GM12892 (cell line): ENCODE measurements around the gene TBCB.
A peak's percentile ranks its signal among the peaks of the same experiment; 100 is the strongest.

Experiments
- DNase-seq: peaks from one replicate; pipeline ENCODE4 v3.0.0; 2011; ENCODE audit not compliant: insufficient read length
- FAIRE-seq: peaks from 2 replicates; lab custom pipeline; 2011; peaks lifted over from hg19 to GRCh38; lab: Jason Lieb, UNC
- POLR2A ChIP-seq: IDR thresholded peaks from 2 replicates; pipeline ENCODE4 v1.6.1; 2011; ENCODE audit warnings: low read depth, low read length, control low read depth
- POLR2AphosphoS5 ChIP-seq: IDR thresholded peaks from 2 replicates; pipeline ENCODE4 v1.6.1; 2011; ENCODE audit warnings: low read depth, low read length, control low read depth
- TAF1 ChIP-seq: IDR thresholded peaks from 2 replicates; pipeline ENCODE4 v1.6.1; 2011; ENCODE audit warnings: low read depth, mild to moderate bottlenecking, control low read depth, low read length, borderline replicate concordance

Gene TBCB

GRCh38 chr19:36140304-36141038 is 25.2 kb downstream of the TBCB start:
- TF ChIP-seq POLR2AphosphoS5: no peak
- TF ChIP-seq POLR2A: peak; percentile 54; the same call in 1 of the 2 replicates
- no peak for TF ChIP-seq TAF1
- peak; percentile 72 for DNase-seq
- FAIRE-seq: no peak

- no peak for TF ChIP-seq TAF1
- TF ChIP-seq POLR2A: no peak
- no peak for TF ChIP-seq POLR2AphosphoS5
- DNase-seq (peak; percentile 86), FAIRE-seq (peak; percentile 92)
Observed at GRCh38 chr19:36141039-36141927, 26.0 kb downstream of the TBCB start.

GRCh38 chr19:36142046-36142445 is 26.8 kb downstream of the TBCB start:
- TF ChIP-seq POLR2AphosphoS5 (no peak), TAF1 (no peak), POLR2A (no peak)
- FAIRE-seq (no peak), DNase-seq (no peak)

GRCh38 chr19:36142496-36142895 is 27.2 kb downstream of the TBCB start:
- TF ChIP-seq POLR2AphosphoS5 (no peak), POLR2A (no peak), TAF1 (no peak)
- no peak for DNase-seq
- FAIRE-seq: no peak

- FAIRE-seq (no peak), DNase-seq (no peak)
- TF ChIP-seq POLR2AphosphoS5: no peak
- no peak for TF ChIP-seq TAF1
- no peak for TF ChIP-seq POLR2A
Observed at GRCh38 chr19:36144624-36145023, 29.4 kb downstream of the TBCB start.

- FAIRE-seq (no peak), DNase-seq (no peak)
- TF ChIP-seq TAF1: no peak
- no peak for TF ChIP-seq POLR2AphosphoS5
- no peak for TF ChIP-seq POLR2A
Observed at GRCh38 chr19:36149673-36150406, 34.6 kb downstream of the TBCB start.

- no peak for DNase-seq
- no peak for TF ChIP-seq TAF1
- no peak for TF ChIP-seq POLR2A
- no peak for TF ChIP-seq POLR2AphosphoS5
- FAIRE-seq: no peak
Observed at GRCh38 chr19:36150586-36150985, 35.3 kb downstream of the TBCB start.

GRCh38 chr19:36151144-36152018 is 36.1 kb downstream of the TBCB start:
- DNase-seq (no peak), FAIRE-seq (no peak)
- no peak for TF ChIP-seq POLR2AphosphoS5
- TF ChIP-seq POLR2A: no peak

- TF ChIP-seq POLR2A: no peak
- no peak for TF ChIP-seq TAF1
- no peak for TF ChIP-seq POLR2AphosphoS5
- DNase-seq (no peak), FAIRE-seq (no peak)
Observed at GRCh38 chr19:36152019-36152351, 36.7 kb downstream of the TBCB start.

GRCh38 chr19:36152352-36153091 is 37.3 kb downstream of the TBCB start, which contains the start of gene COX7A1:
Gene COX7A1, minus strand, starts transcription at chr19:36152447. Its CDS starts 40 bp downstream, at chr19:36152407.
- no peak for DNase-seq
- no peak for TF ChIP-seq POLR2A
- TF ChIP-seq TAF1: no peak
- no peak for TF ChIP-seq POLR2AphosphoS5

More at GRCh38 chr19:36152352-36153091, 37.3 kb downstream of the TBCB start, which contains the start of gene COX7A1:
- no peak for FAIRE-seq
